ENCODE data around the gene SLC37A1. TPM values are rescaled to one million over a fixed set of nuclear protein-coding genes. Genes with fewer than 3 reads are reported as not detected.

SLC37A1 gene
- total RNA-seq, 6 donors from 2014 or later = 20.8 to 70.2 (median 36.8) TPM

GRCh38 chr21:42556476-42556875 lies 42.8 kb downstream of the SLC37A1 start:
- 94 to 95% methylated on average over 6 of the region's 6 CpGs for WGBS, 2 donors
- peaks cover 8 to 73% (median 53%) of the 10 kb centered on the region in 4 donors for H3K36me3 ChIP-seq

GRCh38 chr21:42556960-42557359 lies 43.3 kb downstream of the SLC37A1 start:
- 70 to 91% methylated on average over 9 to 14 of the region's 14 CpGs for WGBS, 2 donors
- DNase-seq (peak in 1 of 2 donors; percentile 16), ATAC-seq (ENCODE audit: low FRiP score in 2 of 2) (no peak)
- H3K4me1 ChIP-seq = no peaks in the 10 kb centered on the region
- H3K9me3 ChIP-seq = no peaks in the 10 kb centered on the region
- H3K4me3 ChIP-seq = no peak overlapping the region
- H3K36me3 ChIP-seq = peaks cover 13 to 78% (median 57%) of the 10 kb centered on the region in 4 donors
- no peak for TF ChIP-seq CTCF (IDR thresholded peaks at IDR 0.05)
- no peak for TF ChIP-seq POLR2AphosphoS5 (IDR thresholded peaks at IDR 0.05)
- TF ChIP-seq POLR2A (IDR thresholded peaks at IDR 0.05) = no peak
- TF ChIP-seq EP300 (IDR thresholded peaks at IDR 0.05) = no peak
- H3K27ac ChIP-seq = no peak overlapping the region
- no peaks in the 10 kb centered on the region for H3K27me3 ChIP-seq

More at GRCh38 chr21:42556476-42556875, 42.8 kb downstream of the SLC37A1 start:
- ATAC-seq (ENCODE audit: low FRiP score in 2 of 2) (no peak), DNase-seq (no peak)
- H3K9me3 ChIP-seq = no peaks in the 10 kb centered on the region
- H3K4me3 ChIP-seq = no peak overlapping the region
- no peaks in the 10 kb centered on the region for H3K4me1 ChIP-seq
- no peaks in the 10 kb centered on the region for H3K27me3 ChIP-seq
- TF ChIP-seq CTCF (IDR thresholded peaks at IDR 0.05) = no peak
- TF ChIP-seq POLR2A (IDR thresholded peaks at IDR 0.05) = no peak
- TF ChIP-seq EP300 (IDR thresholded peaks at IDR 0.05) = no peak
- TF ChIP-seq POLR2AphosphoS5 (IDR thresholded peaks at IDR 0.05) = no peak
- no peak overlapping the region for H3K27ac ChIP-seq

GRCh38 chr21:42557420-42557819 lies 43.8 kb downstream of the SLC37A1 start:
- no peak overlapping the region for H3K4me3 ChIP-seq
- WGBS, 2 donors = 97% methylated on average over 10 of the region's 10 CpGs
- peak in 1 of 2 donors; percentile 8 for DNase-seq
- H3K27ac ChIP-seq = no peak overlapping the region
- peaks cover 14 to 82% (median 60%) of the 10 kb centered on the region in 4 donors for H3K36me3 ChIP-seq
- no peaks in the 10 kb centered on the region for H3K4me1 ChIP-seq
- ATAC-seq (ENCODE audit: low FRiP score in 2 of 2) = no peak
- no peaks in the 10 kb centered on the region for H3K9me3 ChIP-seq
- TF ChIP-seq POLR2AphosphoS5 (IDR thresholded peaks at IDR 0.05) (no peak), CTCF (IDR thresholded peaks at IDR 0.05) (no peak), EP300 (IDR thresholded peaks at IDR 0.05) (no peak), POLR2A (IDR thresholded peaks at IDR 0.05) (no peak)
- no peaks in the 10 kb centered on the region for H3K27me3 ChIP-seq

GRCh38 chr21:42558368-42558767 lies 44.7 kb downstream of the SLC37A1 start:
- H3K4me3 ChIP-seq = no peak overlapping the region
- DNase-seq (no peak), ATAC-seq (ENCODE audit: low FRiP score in 2 of 2) (no peak)
- WGBS, 2 donors = 96 to 97% methylated on average over 6 of the region's 6 CpGs
- H3K27ac ChIP-seq = no peak overlapping the region
- no peaks in the 10 kb centered on the region for H3K27me3 ChIP-seq
- no peaks in the 10 kb centered on the region for H3K9me3 ChIP-seq
- TF ChIP-seq POLR2AphosphoS5 (IDR thresholded peaks at IDR 0.05) = no peak
- no peak for TF ChIP-seq EP300 (IDR thresholded peaks at IDR 0.05)
- no peak for TF ChIP-seq CTCF (IDR thresholded peaks at IDR 0.05)
- TF ChIP-seq POLR2A (IDR thresholded peaks at IDR 0.05) = no peak
- H3K36me3 ChIP-seq = peaks cover 14 to 92% (median 69%) of the 10 kb centered on the region in 4 donors
- H3K4me1 ChIP-seq = no peaks in the 10 kb centered on the region

- H3K9me3 ChIP-seq = no peaks in the 10 kb centered on the region
- H3K27ac ChIP-seq = no peak overlapping the region
- DNase-seq = peak in 1 of 2 donors; percentile 13
- WGBS, 2 donors = 95 to 96% methylated on average over 15 of the region's 15 CpGs
- H3K4me3 ChIP-seq = no peak overlapping the region
- no peaks in the 10 kb centered on the region for H3K27me3 ChIP-seq
- H3K36me3 ChIP-seq = peaks cover 15 to 97% (median 71%) of the 10 kb centered on the region in 4 donors
- TF ChIP-seq POLR2AphosphoS5 (IDR thresholded peaks at IDR 0.05) (no peak), EP300 (IDR thresholded peaks at IDR 0.05) (no peak), CTCF (IDR thresholded peaks at IDR 0.05) (no peak), POLR2A (IDR thresholded peaks at IDR 0.05) (no peak)
- H3K4me1 ChIP-seq = no peaks in the 10 kb centered on the region
- ATAC-seq (ENCODE audit: low FRiP score in 2 of 2) = no peak
Observed at GRCh38 chr21:42558846-42559245, 45.2 kb downstream of the SLC37A1 start.
